Measurements from ENCODE around the gene NPC1L1. TPM values are rescaled to one million over a fixed set of nuclear protein-coding genes. Genes with fewer than 3 reads are reported as not detected.

NPC1L1 gene
- total RNA-seq, result under 1 TPM in 5 of 8 experiments, not detected in 3; 0.05 to 0.24 (median 0.15) TPM

- 48 to 80% (median 67%) methylated on average over 1 to 8 of the region's 20 CpGs; no CpG with 5 or more reads in 5 of the 10 experiments for WGBS, 10 experiments
- H3K4me3 ChIP-seq, result no peak within 1 kb of the TSS
- ATAC-seq (replicated peaks in 6 of 8), result no peak
- H3K4me1 ChIP-seq (replicated peaks in 1 of 2), result no peaks in the 10 kb centered on the region
- in situ Hi-C loops (cut with MboI; ENCODE audit: low pct_unique_long_range_greater_than_20kb in 2 of 9, low sequenced_read_pairs in 9 of 9, unreplicated experiment in 9 of 9), result no loop called here
- no peak within 1 kb of the TSS for H3K27ac ChIP-seq
Observed at GRCh38 chr7:44541028-44541869, at the start of gene NPC1L1. Gene NPC1L1 (minus strand): TSS chr7:44541330. CDS start chr7:44541259, 71 bp downstream.

- in situ Hi-C loops (cut with MboI; ENCODE audit: low pct_unique_long_range_greater_than_20kb in 2 of 9, low sequenced_read_pairs in 9 of 9, unreplicated experiment in 9 of 9), result loop anchor here in 6 of 9 experiments (25.0 kb wide), 4 partner anchors 171 to 546 kb away; partner anchors contain the start of genes H2AZ2 (in 3 of the 6) and TBRG4 (in 1 of the 6)
- H3K4me1 ChIP-seq (replicated peaks in 1 of 2), result no peaks in the 10 kb centered on the region
- no peak for ATAC-seq (replicated peaks in 6 of 8)
- WGBS, 10 experiments, result 40 to 100% (median 86%) methylated on average over 1 of the region's 1 CpG; no CpG with 5 or more reads in 7 of the 10 experiments
- no peak overlapping the region for H3K27ac ChIP-seq
- H3K4me3 ChIP-seq, result no peak overlapping the region
Observed at GRCh38 chr7:44590910-44591309, 49.8 kb upstream of the NPC1L1 start.

GRCh38 chr7:44587843-44588711 is 46.9 kb upstream of the NPC1L1 start:
- H3K4me3 ChIP-seq, result no peak overlapping the region
- in situ Hi-C loops (cut with MboI; ENCODE audit: low pct_unique_long_range_greater_than_20kb in 2 of 9, low sequenced_read_pairs in 9 of 9, unreplicated experiment in 9 of 9), result loop anchor here in 6 of 9 experiments (25.0 kb wide), 4 partner anchors 174 to 549 kb away; partner anchors contain the start of genes H2AZ2 (in 3 of the 6) and TBRG4 (in 1 of the 6)
- H3K27ac ChIP-seq, result no peak overlapping the region
- peak in 4 of 8 experiments; percentile 29 to 97 (median 94) for ATAC-seq (replicated peaks in 6 of 8)
- 4 to 67% (median 27%) methylated on average over 2 to 6 of the region's 6 CpGs for WGBS, 10 experiments
- H3K4me1 ChIP-seq (replicated peaks in 1 of 2), result peaks cover under 1 to 1% of the 10 kb centered on the region in 2 donors

DNA sequence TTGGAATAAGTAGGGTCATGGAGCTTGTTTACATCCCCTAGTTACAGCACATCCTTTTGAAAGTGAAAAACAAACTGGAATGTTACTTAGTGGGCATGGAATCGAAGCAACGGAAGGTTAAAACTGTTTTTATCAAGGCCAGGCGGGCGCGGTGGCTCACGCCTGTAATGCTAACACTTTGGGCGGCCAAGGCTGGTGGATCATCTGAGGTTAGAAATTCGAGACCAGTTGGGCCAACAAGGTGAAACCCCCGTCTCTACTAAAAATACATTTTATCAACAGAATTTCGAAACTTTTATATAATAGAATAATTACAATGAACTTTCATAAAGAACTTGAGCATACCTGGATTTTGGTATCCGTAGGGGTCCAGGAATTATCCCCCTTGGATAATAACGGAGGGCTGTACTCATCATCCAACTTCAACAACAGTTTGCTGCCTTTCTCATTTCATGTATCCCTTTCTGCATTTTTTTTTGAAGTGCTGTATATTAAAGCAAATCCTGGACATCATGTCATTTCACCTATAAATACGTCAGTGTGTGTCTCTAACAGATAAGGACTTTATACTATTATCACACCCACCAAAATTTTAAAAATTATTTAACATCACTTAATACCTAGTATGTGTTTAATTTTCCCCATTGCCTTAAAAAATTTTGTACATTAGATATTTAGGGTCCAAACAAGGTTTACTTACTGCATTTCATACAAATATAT is 42.2 kb upstream of the NPC1L1 start:
- 83 to 100% (median 96%) methylated on average over 2 to 13 of the region's 13 CpGs for WGBS, 10 experiments
- ATAC-seq (replicated peaks in 6 of 8), result no peak
- in situ Hi-C loops (cut with MboI; ENCODE audit: low pct_unique_long_range_greater_than_20kb in 2 of 9, low sequenced_read_pairs in 9 of 9, unreplicated experiment in 9 of 9), result loop anchor here in 6 of 9 experiments (25.0 kb wide), 4 partner anchors 179 to 554 kb away; partner anchors contain the start of genes H2AZ2 (in 3 of the 6) and TBRG4 (in 1 of the 6)

DNA sequence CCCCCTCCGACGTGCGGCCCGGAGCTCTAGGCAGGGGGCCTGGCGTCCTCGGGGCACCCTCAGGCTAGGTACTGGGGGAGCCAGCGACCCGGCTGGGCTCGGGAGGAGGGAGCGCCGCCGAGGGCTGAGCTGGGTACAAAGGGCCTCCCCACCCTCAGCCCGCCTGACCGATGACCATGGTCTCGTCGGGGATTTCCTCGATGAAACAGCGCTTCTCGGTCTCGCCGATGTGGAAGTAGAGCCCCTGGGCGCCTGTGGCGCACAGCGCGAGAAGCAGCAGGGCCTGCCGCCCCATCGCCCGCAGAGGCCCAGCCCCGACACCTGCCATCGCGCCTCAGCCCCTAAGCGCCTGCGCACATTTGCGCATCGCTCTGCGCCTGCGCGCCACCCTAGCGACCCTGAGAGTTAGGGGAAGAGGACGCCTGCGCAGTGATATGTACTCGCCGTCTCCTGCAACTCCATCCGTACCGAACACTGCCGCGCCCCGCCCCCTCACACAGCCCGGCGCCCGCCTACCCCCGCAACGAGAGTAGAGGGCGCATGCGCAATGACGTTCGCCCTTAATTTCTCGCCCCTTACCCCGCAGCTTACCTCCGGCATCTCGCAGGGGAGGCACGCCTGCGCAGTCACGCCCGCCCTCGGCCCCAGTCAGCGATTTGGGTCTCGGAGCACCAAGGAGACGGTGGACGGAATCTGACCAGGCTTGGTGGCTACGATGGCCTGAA is 40.9 kb upstream of the NPC1L1 start, which contains the start of gene TMED4:
TMED4 (minus strand) TSS at position 353 of the 725 bp plus-strand sequence; CDS start at position 328, 25 bp downstream.
- in situ Hi-C loops (cut with MboI; ENCODE audit: low pct_unique_long_range_greater_than_20kb in 2 of 9, low sequenced_read_pairs in 9 of 9, unreplicated experiment in 9 of 9), result loop anchor here in 6 of 9 experiments (25.0 kb wide), 4 partner anchors 180 to 555 kb away; partner anchors contain the start of genes H2AZ2 (in 3 of the 6) and TBRG4 (in 1 of the 6)
- peak within 1 kb of the TSS; percentile 87 to 92 for H3K27ac ChIP-seq
- 0% methylated on average over 1 to 2 of the region's 71 CpGs; no CpG with 5 or more reads in 8 of the 10 experiments for WGBS, 10 experiments
- ATAC-seq (replicated peaks in 6 of 8), result peak; percentile 82 to 96 (median 94)
- peaks cover 12 to 16% of the 10 kb centered on the region in 2 donors for H3K4me1 ChIP-seq (replicated peaks in 1 of 2)
- peak within 1 kb of the TSS; percentile 53 to 87 (median 74) for H3K4me3 ChIP-seq

More for the DNA sequence above, 42.2 kb upstream of the NPC1L1 start:
- Histone ChIP-seq H3K4me3 (peak overlapping the region in 3 of 5 donors; percentile 74 to 87 (median 77)), H3K27ac (peak overlapping the region in 1 of 2 donors; percentile 87), H3K4me1 (replicated peaks in 1 of 2) (peaks cover 12 to 16% of the 10 kb centered on the region in 2 donors)

GRCh38 chr7:44580945-44581878 is 40.1 kb upstream of the NPC1L1 start:
- H3K27ac ChIP-seq, result peak overlapping the region; percentile 87 to 92
- ATAC-seq (replicated peaks in 6 of 8), result peak in 3 of 8 experiments; percentile 1 to 15 (median 10)
- H3K4me1 ChIP-seq (replicated peaks in 1 of 2), result peaks cover 12 to 16% of the 10 kb centered on the region in 2 donors
- in situ Hi-C loops (cut with MboI; ENCODE audit: low pct_unique_long_range_greater_than_20kb in 2 of 9, low sequenced_read_pairs in 9 of 9, unreplicated experiment in 9 of 9), result loop anchor here in 6 of 9 experiments (25.0 kb wide), 4 partner anchors 181 to 556 kb away; partner anchors contain the start of genes H2AZ2 (in 3 of the 6) and TBRG4 (in 1 of the 6)
- H3K4me3 ChIP-seq, result peak overlapping the region; percentile 53 to 87 (median 74)
- WGBS, 10 experiments, result 6 to 100% (median 49%) methylated on average over 1 to 14 of the region's 30 CpGs; no CpG with 5 or more reads in 1 of the 10 experiments

DNA sequence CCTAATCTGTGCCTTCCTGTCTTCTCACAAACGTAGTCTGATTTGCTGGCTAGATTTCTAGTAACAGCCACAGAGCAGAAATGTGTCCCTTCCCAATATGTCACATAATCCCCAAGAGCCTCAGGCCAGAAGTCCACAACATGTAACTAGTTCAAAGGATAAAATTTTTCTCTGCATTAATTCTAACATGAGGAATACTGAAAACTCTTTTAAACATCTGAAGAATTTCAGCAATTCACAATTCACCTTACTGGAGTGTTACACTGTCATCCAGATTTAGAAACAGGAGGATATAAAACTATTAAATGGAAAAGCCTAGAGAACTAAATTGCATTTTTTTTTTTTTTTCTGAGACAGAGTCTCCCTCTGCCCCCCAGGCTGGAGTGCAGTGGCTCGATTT is 35.1 kb upstream of the NPC1L1 start:
- no peak for ATAC-seq (replicated peaks in 6 of 8)
- Histone ChIP-seq H3K4me1 (replicated peaks in 1 of 2) (peaks cover 13 to 24% of the 10 kb centered on the region in 2 donors), H3K4me3 (no peak overlapping the region), H3K27ac (no peak overlapping the region)
- WGBS, 10 experiments, result 0 to 100% (median 89%) methylated on average over 1 to 2 of the region's 2 CpGs; no CpG with 5 or more reads in 2 of the 10 experiments
- in situ Hi-C loops (cut with MboI; ENCODE audit: low pct_unique_long_range_greater_than_20kb in 2 of 9, low sequenced_read_pairs in 9 of 9, unreplicated experiment in 9 of 9), result loop anchor here in 6 of 9 experiments (25.0 kb wide), 4 partner anchors 186 to 561 kb away; partner anchors contain the start of genes H2AZ2 (in 3 of the 6) and TBRG4 (in 1 of the 6)

DNA sequence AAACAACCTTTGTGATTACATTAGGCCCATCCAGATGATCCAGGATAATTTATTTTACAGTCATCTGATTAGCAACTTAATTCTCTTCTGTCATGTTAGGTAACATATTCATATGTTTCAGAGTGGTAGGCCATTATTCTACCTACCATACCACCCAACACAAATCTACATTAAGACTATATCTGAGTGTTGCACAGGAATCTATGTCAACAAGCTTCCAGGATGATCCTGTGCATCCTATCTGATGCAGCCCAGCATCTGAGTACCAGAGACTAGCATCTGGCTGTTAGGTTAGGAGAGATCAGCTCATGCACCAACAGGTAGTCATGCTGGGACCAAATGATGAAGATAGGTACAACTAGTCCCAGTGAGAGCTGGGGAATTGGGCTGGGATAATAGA is 33.9 kb upstream of the NPC1L1 start:
- ATAC-seq (replicated peaks in 6 of 8), result no peak

GRCh38 chr7:44574287-44574872 is 33.2 kb upstream of the NPC1L1 start:
- Histone ChIP-seq H3K27ac (peak overlapping the region; percentile 88 to 92), H3K4me3 (peak overlapping the region; percentile 85 to 95 (median 88)), H3K4me1 (replicated peaks in 1 of 2) (peaks cover 5 to 12% of the 10 kb centered on the region in 2 donors)
- no peak for ATAC-seq (replicated peaks in 6 of 8)
- 0 to 80% (median 5%) methylated on average over 1 to 8 of the region's 18 CpGs; no CpG with 5 or more reads in 3 of the 10 experiments for WGBS, 10 experiments
- in situ Hi-C loops (cut with MboI; ENCODE audit: low pct_unique_long_range_greater_than_20kb in 2 of 9, low sequenced_read_pairs in 9 of 9, unreplicated experiment in 9 of 9), result loop anchor here in 1 of 9 experiments (25.0 kb wide), 1 partner anchor 337 kb away; no protein-coding TSS in a partner anchor

More for the DNA sequence above, 33.9 kb upstream of the NPC1L1 start:
- peaks cover 5 to 13% of the 10 kb centered on the region in 2 donors for H3K4me1 ChIP-seq (replicated peaks in 1 of 2)
- H3K4me3 ChIP-seq, result no peak overlapping the region
- H3K27ac ChIP-seq, result no peak overlapping the region
- in situ Hi-C loops (cut with MboI; ENCODE audit: low pct_unique_long_range_greater_than_20kb in 2 of 9, low sequenced_read_pairs in 9 of 9, unreplicated experiment in 9 of 9), result loop anchor here in 6 of 9 experiments (25.0 kb wide), 4 partner anchors 187 to 562 kb away; partner anchors contain the start of genes H2AZ2 (in 3 of the 6) and TBRG4 (in 1 of the 6)

Measured in motor neuron (in vitro differentiated cells).